PC-3 (cell line): ENCODE results near the gene NPLOC4. TPM values are rescaled to one million over a fixed set of nuclear protein-coding genes. Genes with fewer than 3 reads are reported as not detected.

Source experiments
- ATAC-seq: fragments of 200-7000 bp; cut with Tn5 transposase; 2 replicates; pipeline ENCODE4 v1.9.1; 2020; ENCODE audit warnings: mild to moderate bottlenecking, moderate library complexity
- BruUV-seq: library from RNA; stranded (reverse); fragments of 400-500 nt; replicated peaks from 2 replicates; lab custom pipeline; 2021; lab: Mats Ljungman, UMichigan
- CTCF ChIA-PET: fragments of 300-600 bp; sonication (Branson Sonifier 250); formaldehyde crosslinking; loops from one replicate; lab custom pipeline; 2022; ENCODE audit warnings: antibody characterized with exemption; lab: Charles Lee
- POLR2A ChIA-PET: fragments of 300-600 bp; sonication (Branson Sonifier 250); formaldehyde crosslinking; loops from one replicate; lab custom pipeline; 2022; ENCODE audit warnings: antibody characterized with exemption; ENCODE audit not compliant: unreplicated experiment; lab: Charles Lee
- DNase-seq: peaks from one replicate; pipeline ENCODE4 v3.0.0-alpha.2; 2015
- H2AFZ ChIP-seq: fragments of 300-600 bp; sonication (generic); 2 replicates; pipeline ENCODE4 v1.6.0; 2016; ENCODE audit warnings: antibody characterized with exemption, low read length
- H3F3A ChIP-seq: fragments of 300-600 bp; sonication (generic); one replicate; pipeline ENCODE4 v1.6.0; 2017; ENCODE audit warnings: antibody characterized with exemption, low read length, control low read depth, mild to moderate bottlenecking; ENCODE audit not compliant: unreplicated experiment
- H3K27ac ChIP-seq: fragments of 300-600 bp; sonication (generic); 2 replicates; pipeline ENCODE4 v1.5.1; 2016; ENCODE audit warnings: mild to moderate bottlenecking, low read length
- H3K27me3 ChIP-seq: fragments of 300-600 bp; sonication (generic); 2 replicates; pipeline ENCODE4 v1.6.1; 2016; ENCODE audit warnings: low read length, mixed read lengths
- H3K36me3 ChIP-seq: fragments of 300-600 bp; sonication (generic); 2 replicates; pipeline ENCODE4 v1.6.1; 2016; ENCODE audit warnings: low read depth, mixed run types, low read length, mixed read lengths
- H3K4me1 ChIP-seq: fragments of 300-600 bp; sonication (generic); 2 replicates; pipeline ENCODE4 v1.5.1; 2016; ENCODE audit warnings: low read length; ENCODE audit not compliant: insufficient read depth
- H3K4me2 ChIP-seq: fragments of 300-600 bp; sonication (generic); 2 replicates; pipeline ENCODE4 v1.6.0; 2016; ENCODE audit warnings: low read length
- H3K4me3 ChIP-seq: fragments of 300-600 bp; sonication (generic); 2 replicates; pipeline ENCODE4 v1.5.1; 2016; ENCODE audit warnings: mild to moderate bottlenecking, low read length, mixed read lengths
- H3K79me2 ChIP-seq: fragments of 300-600 bp; sonication (generic); 2 replicates; pipeline ENCODE4 v1.6.1; 2017; ENCODE audit warnings: low read length, mixed read lengths
- H3K9ac ChIP-seq: fragments of 300-600 bp; sonication (generic); 2 replicates; pipeline ENCODE4 v1.6.0; 2016; ENCODE audit warnings: mild to moderate bottlenecking, low read length
- H3K9me2 ChIP-seq: fragments of 300-600 bp; sonication (generic); replicated peaks from 2 replicates; pipeline ENCODE4 v1.6.1; 2016; ENCODE audit warnings: mixed run types, low read length, mixed read lengths
- H3K9me3 ChIP-seq: fragments of 300-600 bp; sonication (generic); 2 replicates; pipeline ENCODE4 v1.6.1; 2016; ENCODE audit warnings: low read length, mixed read lengths
- H4K20me1 ChIP-seq: fragments of 300-600 bp; sonication (generic); 2 replicates; pipeline ENCODE4 v1.6.1; 2016; ENCODE audit warnings: low read length, mixed read lengths
- CTCF ChIP-seq: fragments of 300-600 bp; sonication (generic); conservative IDR thresholded peaks from 2 replicates; pipeline ENCODE4 v1.5.1; 2017; ENCODE audit warnings: antibody characterized with exemption, low read depth, mild to moderate bottlenecking, low read length
- EZH2 ChIP-seq: fragments of 300-600 bp; sonication (generic); IDR thresholded peaks from one replicate; pipeline ENCODE4 v1.6.1; 2017; ENCODE audit warnings: antibody characterized with exemption, mild to moderate bottlenecking, low read length; ENCODE audit not compliant: unreplicated experiment
- EZH2phosphoT487 ChIP-seq: fragments of 300-600 bp; sonication (generic); IDR thresholded peaks from 2 replicates; pipeline ENCODE4 v1.6.1; 2018; ENCODE audit warnings: mild to moderate bottlenecking, antibody characterized with exemption, low read length, borderline replicate concordance
- intact Hi-C: fragments of 100-400 bp; cut with micrococcal nuclease; formaldehyde crosslinking; loops from 2 replicates; pipeline ENCODE4 v1.9.0; 2023
- total RNA-seq: library from RNA; depleted of rRNA; stranded (reverse); fragments of >200 nt; gene quantifications from 2 replicates; pipeline ENCODE4 v1.2.3, GENCODE V29; 2014

Gene NPLOC4
- total RNA-seq, 1 experiment from 2014 or later, result 109 TPM

GRCh38 chr17:81524865-81525159 is 112.1 kb downstream of the NPLOC4 start:
- intact Hi-C loops, result no loop called here
- DNase-seq (no peak), ATAC-seq (no peak)
- H3K4me2 ChIP-seq, result no peak overlapping the region
- H3K4me1 ChIP-seq, result peaks cover 29% of the 10 kb centered on the region
- no peak overlapping the region for H3K9ac ChIP-seq
- no peaks in the 10 kb centered on the region for H3K79me2 ChIP-seq
- no peaks in the 10 kb centered on the region for H3K9me3 ChIP-seq
- BruUV-seq, result no TSS peak
- H3K27ac ChIP-seq, result no peak overlapping the region
- POLR2A ChIA-PET, result no interaction called here
- no peak overlapping the region for H3K4me3 ChIP-seq
- no peaks in the 10 kb centered on the region for H3K36me3 ChIP-seq
- H4K20me1 ChIP-seq, result no peaks in the 10 kb centered on the region
- CTCF ChIA-PET, result no interaction called here
- H3F3A ChIP-seq, result no peaks in the 10 kb centered on the region
- peaks cover 7% of the 10 kb centered on the region; the same call in 1 of the 2 replicates for H3K27me3 ChIP-seq
- TF ChIP-seq EZH2 (no peak), EZH2phosphoT487 (no peak), CTCF (no peak)
- H3K9me2 ChIP-seq, result no peaks in the 10 kb centered on the region
- H2AFZ ChIP-seq, result no peak overlapping the region

- Histone ChIP-seq H3K79me2 (no peaks in the 10 kb centered on the region), H2AFZ (no peak overlapping the region), H3K36me3 (no peaks in the 10 kb centered on the region), H3K27me3 (peaks cover 3% of the 10 kb centered on the region; the same call in 1 of the 2 replicates), H3K9ac (no peak overlapping the region), H4K20me1 (no peaks in the 10 kb centered on the region), H3K27ac (no peak overlapping the region), H3K9me2 (no peaks in the 10 kb centered on the region), H3K4me1 (peaks cover 30% of the 10 kb centered on the region), H3K4me2 (no peak overlapping the region), H3F3A (no peaks in the 10 kb centered on the region), H3K9me3 (no peaks in the 10 kb centered on the region), H3K4me3 (no peak overlapping the region)
- ATAC-seq (no peak), DNase-seq (no peak)
- BruUV-seq, result no TSS peak
- intact Hi-C loops, result no loop called here
- ChIA-PET POLR2A (no interaction called here), CTCF (no interaction called here)
- no peak for TF ChIP-seq EZH2phosphoT487
- TF ChIP-seq CTCF, result no peak
- TF ChIP-seq EZH2, result no peak
Observed at GRCh38 chr17:81524039-81524864, 112.7 kb downstream of the NPLOC4 start.

- no peaks in the 10 kb centered on the region for H3K9me2 ChIP-seq
- H4K20me1 ChIP-seq, result no peaks in the 10 kb centered on the region
- H3K4me3 ChIP-seq, result no peak overlapping the region
- no peak overlapping the region for H2AFZ ChIP-seq
- ATAC-seq (no peak), DNase-seq (peak; percentile 15)
- peaks cover 26% of the 10 kb centered on the region for H3K4me1 ChIP-seq
- H3F3A ChIP-seq, result no peaks in the 10 kb centered on the region
- no peak overlapping the region for H3K4me2 ChIP-seq
- BruUV-seq, result no TSS peak
- H3K36me3 ChIP-seq, result no peaks in the 10 kb centered on the region
- TF ChIP-seq EZH2 (no peak), CTCF (no peak), EZH2phosphoT487 (no peak)
- H3K9me3 ChIP-seq, result no peaks in the 10 kb centered on the region
- no peaks in the 10 kb centered on the region for H3K79me2 ChIP-seq
- no peak overlapping the region for H3K9ac ChIP-seq
- no peak overlapping the region for H3K27ac ChIP-seq
- ChIA-PET CTCF (no interaction called here), POLR2A (no interaction called here)
- no peaks in the 10 kb centered on the region for H3K27me3 ChIP-seq
- intact Hi-C loops, result no loop called here
Observed at GRCh38 chr17:81523402-81524038, 113.4 kb downstream of the NPLOC4 start.
